ENCODE results near the gene C2CD2. TPM values are rescaled to one million over a fixed set of nuclear protein-coding genes. Genes with fewer than 3 reads are reported as not detected.

C2CD2 gene
- total RNA-seq, 1 experiment from 2014 or later, result 9.2 TPM

DNA sequence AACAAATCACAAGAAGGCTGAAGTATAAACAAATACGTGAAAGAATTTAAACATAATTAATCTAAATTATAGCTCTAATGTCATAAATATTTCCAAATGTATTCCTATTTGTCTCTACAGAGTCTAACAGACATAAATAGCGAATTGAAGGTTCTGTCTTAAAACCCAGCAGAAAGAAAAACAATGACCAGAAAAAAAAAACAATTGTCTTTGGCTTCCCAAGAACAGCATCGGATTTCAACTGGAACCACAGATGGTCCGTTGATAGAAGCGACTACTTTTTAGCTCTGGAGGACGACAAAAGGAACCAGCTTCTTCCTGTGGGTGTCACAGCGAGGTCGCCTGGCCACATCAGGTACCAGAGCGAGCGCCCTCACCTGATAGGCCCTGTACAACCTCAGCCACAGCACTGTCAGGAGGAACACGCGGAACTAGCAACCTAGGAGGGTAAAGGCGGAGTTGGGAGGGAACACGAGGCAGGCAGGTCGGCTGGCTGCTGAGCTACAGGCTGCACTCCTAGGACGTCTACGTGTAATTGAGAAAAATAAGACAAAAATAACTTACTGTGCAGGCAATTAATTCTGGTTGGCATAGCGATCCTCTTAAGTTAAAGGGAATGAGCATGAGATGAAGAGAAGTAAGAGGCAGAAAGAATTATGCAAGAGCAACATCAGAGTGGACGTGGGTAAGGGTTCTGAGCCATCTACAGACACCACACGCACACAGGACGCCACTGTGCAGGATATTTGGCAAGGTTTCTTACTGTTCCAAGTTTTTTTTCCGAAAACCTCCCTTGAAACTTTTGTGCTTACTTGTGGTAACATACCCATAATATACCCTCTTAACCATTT, 58.0 kb downstream of the C2CD2 start:
- ChIA-PET CTCF (no interaction called here), POLR2A (ENCODE audit: low non-redundant PET) (no interaction called here)
- TF ChIP-seq, protein P1, sequence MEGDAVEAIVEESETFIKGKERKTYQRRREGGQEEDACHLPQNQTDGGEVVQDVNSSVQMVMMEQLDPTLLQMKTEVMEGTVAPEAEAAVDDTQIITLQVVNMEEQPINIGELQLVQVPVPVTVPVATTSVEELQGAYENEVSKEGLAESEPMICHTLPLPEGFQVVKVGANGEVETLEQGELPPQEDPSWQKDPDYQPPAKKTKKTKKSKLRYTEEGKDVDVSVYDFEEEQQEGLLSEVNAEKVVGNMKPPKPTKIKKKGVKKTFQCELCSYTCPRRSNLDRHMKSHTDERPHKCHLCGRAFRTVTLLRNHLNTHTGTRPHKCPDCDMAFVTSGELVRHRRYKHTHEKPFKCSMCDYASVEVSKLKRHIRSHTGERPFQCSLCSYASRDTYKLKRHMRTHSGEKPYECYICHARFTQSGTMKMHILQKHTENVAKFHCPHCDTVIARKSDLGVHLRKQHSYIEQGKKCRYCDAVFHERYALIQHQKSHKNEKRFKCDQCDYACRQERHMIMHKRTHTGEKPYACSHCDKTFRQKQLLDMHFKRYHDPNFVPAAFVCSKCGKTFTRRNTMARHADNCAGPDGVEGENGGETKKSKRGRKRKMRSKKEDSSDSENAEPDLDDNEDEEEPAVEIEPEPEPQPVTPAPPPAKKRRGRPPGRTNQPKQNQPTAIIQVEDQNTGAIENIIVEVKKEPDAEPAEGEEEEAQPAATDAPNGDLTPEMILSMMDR (conservative IDR thresholded peaks at IDR 0.05; ENCODE audit: low read depth, low read length), result no peak
- TF ChIP-seq EZH2 (IDR thresholded peaks at IDR 0.05; ENCODE audit: borderline replicate concordance, low read depth, low read length, poor library complexity, severe bottlenecking), result no peak
- intact Hi-C loops (cut with micrococcal nuclease; ENCODE audit: unreplicated experiment), result no loop called here
- H3K36me3 ChIP-seq (ENCODE audit: insufficient read depth, low read length, poor library complexity, severe bottlenecking), result no peaks in the 10 kb centered on the region
- no peak overlapping the region for H3K4me3 ChIP-seq (ENCODE audit: low read depth, low read length, poor library complexity, severe bottlenecking)
- H3K9me3 ChIP-seq (ENCODE audit: low read depth, low read length, poor library complexity, severe bottlenecking), result no peaks in the 10 kb centered on the region
- no peak for DNase-seq (ENCODE audit: low spot score)
- no TSS peak for BruUV-seq (replicated peaks)
- no peak overlapping the region for H3K27ac ChIP-seq (ENCODE audit: low read depth, low read length, poor library complexity, severe bottlenecking)
- H3K27me3 ChIP-seq (replicated peaks; ENCODE audit: insufficient read depth, low read depth, low read length, poor library complexity), result no peaks in the 10 kb centered on the region
- peaks cover 10% of the 10 kb centered on the region for H3K4me1 ChIP-seq (ENCODE audit: insufficient read depth, low read length, poor library complexity, severe bottlenecking)

DNA sequence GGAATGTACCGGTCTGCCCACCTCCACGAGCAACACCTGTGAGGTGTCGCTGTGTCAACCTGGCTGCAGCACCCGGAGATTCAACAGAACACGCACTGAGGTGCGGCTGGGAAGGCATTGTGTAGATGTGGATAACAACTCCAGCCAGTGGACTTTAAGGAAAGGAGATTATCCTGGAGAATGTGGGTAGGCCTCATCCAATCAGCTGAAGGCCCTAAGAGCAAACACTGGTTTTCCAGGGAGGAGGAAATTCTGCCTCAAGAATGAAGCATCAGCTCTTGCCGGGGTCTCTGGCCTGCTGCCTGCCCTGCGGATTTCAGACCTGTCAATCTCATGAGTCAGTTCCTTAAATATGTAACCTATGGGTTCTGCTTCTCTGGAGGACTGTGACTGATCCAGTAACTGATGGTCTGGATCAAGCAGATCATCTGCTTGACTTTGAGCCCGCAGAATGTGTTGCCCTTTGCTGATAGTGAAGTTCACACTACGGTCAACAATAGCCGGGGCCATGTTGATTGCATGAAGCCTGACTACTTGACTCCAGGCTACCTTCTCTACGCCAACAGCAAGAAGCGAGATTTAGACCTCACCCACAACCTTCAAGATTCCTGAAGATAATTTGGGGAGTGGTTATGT, 58.8 kb downstream of the C2CD2 start:
- no TSS peak for BruUV-seq (replicated peaks)
- POLR2A ChIA-PET (ENCODE audit: low non-redundant PET), result no interaction called here
- H3K27me3 ChIP-seq (replicated peaks; ENCODE audit: insufficient read depth, low read depth, low read length, poor library complexity), result no peaks in the 10 kb centered on the region

DNA sequence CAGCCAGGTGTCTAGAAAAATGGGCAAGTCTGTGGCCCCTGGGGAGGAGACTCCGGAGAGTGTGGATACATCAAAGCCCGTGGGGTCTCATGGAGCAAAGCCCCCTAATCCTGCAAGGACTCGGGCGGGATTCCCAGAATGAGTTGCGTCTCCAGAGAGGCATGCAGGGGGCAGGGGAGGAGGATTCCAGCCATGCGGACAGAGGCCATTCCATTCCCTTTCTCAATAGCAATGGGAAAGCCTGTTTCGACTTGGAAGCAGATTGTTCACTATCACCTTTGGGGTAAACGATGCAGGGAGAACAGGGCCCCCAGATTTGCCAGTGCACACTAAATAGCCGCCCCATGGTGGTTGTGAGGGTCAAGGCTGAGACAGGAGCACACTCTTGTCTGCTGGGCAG, 59.3 kb downstream of the C2CD2 start:
- no TSS peak for BruUV-seq (replicated peaks)
- TF ChIP-seq EZH2 (IDR thresholded peaks at IDR 0.05; ENCODE audit: borderline replicate concordance, low read depth, low read length, poor library complexity, severe bottlenecking), result no peak
- TF ChIP-seq, protein P1 (conservative IDR thresholded peaks at IDR 0.05; ENCODE audit: low read depth, low read length), result no peak
- Histone ChIP-seq H3K4me3 (ENCODE audit: low read depth, low read length, poor library complexity, severe bottlenecking) (no peak overlapping the region), H3K36me3 (ENCODE audit: insufficient read depth, low read length, poor library complexity, severe bottlenecking) (no peaks in the 10 kb centered on the region), H3K4me1 (ENCODE audit: insufficient read depth, low read length, poor library complexity, severe bottlenecking) (peaks cover 10% of the 10 kb centered on the region), H3K9me3 (ENCODE audit: low read depth, low read length, poor library complexity, severe bottlenecking) (no peaks in the 10 kb centered on the region), H3K27me3 (replicated peaks; ENCODE audit: insufficient read depth, low read depth, low read length, poor library complexity) (no peaks in the 10 kb centered on the region), H3K27ac (ENCODE audit: low read depth, low read length, poor library complexity, severe bottlenecking) (no peak overlapping the region)
- intact Hi-C loops (cut with micrococcal nuclease; ENCODE audit: unreplicated experiment), result no loop called here
- DNase-seq (ENCODE audit: low spot score), result no peak
- POLR2A ChIA-PET (ENCODE audit: low non-redundant PET), result no interaction called here
- CTCF ChIA-PET, result no interaction called here

More for the DNA sequence above, 58.8 kb downstream of the C2CD2 start:
- no peaks in the 10 kb centered on the region for H3K36me3 ChIP-seq (ENCODE audit: insufficient read depth, low read length, poor library complexity, severe bottlenecking)
- H3K27ac ChIP-seq (ENCODE audit: low read depth, low read length, poor library complexity, severe bottlenecking), result no peak overlapping the region
- intact Hi-C loops (cut with micrococcal nuclease; ENCODE audit: unreplicated experiment), result no loop called here
- CTCF ChIA-PET, result no interaction called here
- H3K9me3 ChIP-seq (ENCODE audit: low read depth, low read length, poor library complexity, severe bottlenecking), result no peaks in the 10 kb centered on the region
- DNase-seq (ENCODE audit: low spot score), result no peak
- H3K4me1 ChIP-seq (ENCODE audit: insufficient read depth, low read length, poor library complexity, severe bottlenecking), result peaks cover 10% of the 10 kb centered on the region
- TF ChIP-seq, protein P1 (conservative IDR thresholded peaks at IDR 0.05; ENCODE audit: low read depth, low read length), result no peak
- TF ChIP-seq EZH2 (IDR thresholded peaks at IDR 0.05; ENCODE audit: borderline replicate concordance, low read depth, low read length, poor library complexity, severe bottlenecking), result no peak
- no peak overlapping the region for H3K4me3 ChIP-seq (ENCODE audit: low read depth, low read length, poor library complexity, severe bottlenecking)
